ENCODE results near the gene NDFIP2. TPM values are rescaled to one million over a fixed set of nuclear protein-coding genes. Genes with fewer than 3 reads are reported as not detected.

Gene NDFIP2
- total RNA-seq, 4 donors from 2014 or later, result 72.2 to 103 (median 86.2) TPM

DNA sequence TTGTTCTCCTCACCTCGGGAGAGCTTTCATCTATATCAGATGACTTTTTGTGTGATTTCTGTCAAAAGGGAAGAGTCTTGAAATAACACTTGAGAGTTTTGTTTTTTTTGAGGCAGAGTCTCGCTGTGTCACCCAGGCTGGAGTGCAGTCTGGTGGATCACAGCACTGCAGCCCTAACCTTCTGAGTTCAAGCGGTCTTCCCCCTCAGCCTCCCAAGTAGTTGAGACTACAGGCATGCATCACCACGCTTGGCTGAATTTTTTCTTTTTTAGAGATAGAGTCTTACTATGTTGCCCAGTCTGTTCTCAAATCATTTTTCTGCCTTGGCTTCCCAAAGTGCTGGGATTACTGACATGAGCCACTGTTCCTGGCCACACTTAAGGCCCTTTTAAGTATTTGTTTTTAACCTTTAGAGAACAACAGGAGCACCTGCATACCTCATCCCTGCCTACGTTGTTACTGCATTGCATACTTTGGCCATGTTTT, 11.4 kb downstream of the NDFIP2 start:
- TF ChIP-seq EP300 (IDR thresholded peaks at IDR 0.05), result no peak
- Histone ChIP-seq H3K4me1 (peaks cover 79% of the 10 kb centered on the region), H3K9me3 (no peaks in the 10 kb centered on the region), H3K27ac (peak overlapping the region; percentile 87), H3K36me3 (no peaks in the 10 kb centered on the region), H3K27me3 (no peaks in the 10 kb centered on the region), H3K4me3 (peak overlapping the region; percentile 20)
- WGBS, result 39% methylated on average over 5 of the region's 5 CpGs
- DNase-seq (ENCODE audit: low spot score in 2 of 2), result no peak

DNA sequence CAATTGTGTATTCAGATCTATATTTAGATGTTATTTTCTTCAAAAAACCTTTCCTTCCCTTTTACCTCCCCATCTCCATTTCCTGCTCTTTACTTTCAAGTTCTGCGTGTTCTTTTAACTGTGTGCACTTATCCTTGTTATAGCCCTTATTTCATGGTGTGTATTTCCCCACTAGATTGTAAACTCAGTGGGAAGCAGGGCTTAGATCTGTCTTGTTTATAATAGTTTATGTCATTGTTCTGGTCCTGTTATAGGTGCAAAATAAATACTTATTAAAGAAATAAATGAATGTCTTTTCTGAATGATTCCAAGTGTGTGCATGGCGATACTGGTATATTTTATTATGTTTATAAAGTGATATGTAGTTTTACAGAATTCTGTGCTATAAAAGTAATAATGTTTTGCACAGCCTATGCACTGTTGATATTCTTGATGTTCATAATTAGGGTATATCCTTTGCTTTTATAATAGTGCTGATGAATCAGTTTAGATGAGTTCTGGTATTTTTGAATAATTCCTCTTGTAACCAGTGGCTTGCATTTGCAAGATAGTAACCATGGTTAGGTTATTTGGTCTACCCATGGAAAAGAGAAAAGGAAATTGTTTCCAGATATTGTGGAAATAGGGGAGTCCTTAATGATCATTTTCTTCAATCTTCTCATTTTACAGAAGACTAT, 12.1 kb downstream of the NDFIP2 start:
- H3K4me1 ChIP-seq, result peaks cover 81% of the 10 kb centered on the region
- peak overlapping the region; percentile 87 for H3K27ac ChIP-seq
- 72% methylated on average over 2 of the region's 2 CpGs for WGBS
- H3K27me3 ChIP-seq, result no peaks in the 10 kb centered on the region
- no peak for DNase-seq (ENCODE audit: low spot score in 2 of 2)
- no peaks in the 10 kb centered on the region for H3K9me3 ChIP-seq
- peak overlapping the region; percentile 20 for H3K4me3 ChIP-seq
- no peak for TF ChIP-seq EP300 (IDR thresholded peaks at IDR 0.05)
- TF ChIP-seq POLR2A (IDR thresholded peaks at IDR 0.05), result no peak
- TF ChIP-seq POLR2AphosphoS5 (IDR thresholded peaks at IDR 0.05), result no peak
- TF ChIP-seq, protein P1, sequence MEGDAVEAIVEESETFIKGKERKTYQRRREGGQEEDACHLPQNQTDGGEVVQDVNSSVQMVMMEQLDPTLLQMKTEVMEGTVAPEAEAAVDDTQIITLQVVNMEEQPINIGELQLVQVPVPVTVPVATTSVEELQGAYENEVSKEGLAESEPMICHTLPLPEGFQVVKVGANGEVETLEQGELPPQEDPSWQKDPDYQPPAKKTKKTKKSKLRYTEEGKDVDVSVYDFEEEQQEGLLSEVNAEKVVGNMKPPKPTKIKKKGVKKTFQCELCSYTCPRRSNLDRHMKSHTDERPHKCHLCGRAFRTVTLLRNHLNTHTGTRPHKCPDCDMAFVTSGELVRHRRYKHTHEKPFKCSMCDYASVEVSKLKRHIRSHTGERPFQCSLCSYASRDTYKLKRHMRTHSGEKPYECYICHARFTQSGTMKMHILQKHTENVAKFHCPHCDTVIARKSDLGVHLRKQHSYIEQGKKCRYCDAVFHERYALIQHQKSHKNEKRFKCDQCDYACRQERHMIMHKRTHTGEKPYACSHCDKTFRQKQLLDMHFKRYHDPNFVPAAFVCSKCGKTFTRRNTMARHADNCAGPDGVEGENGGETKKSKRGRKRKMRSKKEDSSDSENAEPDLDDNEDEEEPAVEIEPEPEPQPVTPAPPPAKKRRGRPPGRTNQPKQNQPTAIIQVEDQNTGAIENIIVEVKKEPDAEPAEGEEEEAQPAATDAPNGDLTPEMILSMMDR (IDR thresholded peaks at IDR 0.05), result no peak
- no peaks in the 10 kb centered on the region for H3K36me3 ChIP-seq

DNA sequence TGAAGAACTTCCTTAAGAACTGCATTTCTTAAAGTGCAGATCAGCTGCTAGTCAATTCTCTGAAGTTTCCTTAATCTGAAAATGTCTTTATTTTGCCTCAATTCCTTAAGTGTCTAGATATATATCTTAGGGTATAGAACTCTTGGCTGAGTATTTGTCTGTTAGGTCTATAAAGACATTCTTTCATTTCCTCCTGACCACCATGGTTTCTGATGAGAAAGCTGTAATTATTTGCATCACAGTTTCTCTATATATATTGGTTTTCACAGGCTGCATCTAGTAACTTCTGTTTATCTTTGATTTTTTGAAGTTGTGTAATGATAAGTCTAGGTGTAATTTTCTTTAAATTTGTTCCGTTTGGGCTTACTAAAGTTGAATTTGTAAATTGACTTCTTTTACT, 15.2 kb downstream of the NDFIP2 start:
- no peak overlapping the region for H3K4me3 ChIP-seq
- no peaks in the 10 kb centered on the region for H3K9me3 ChIP-seq
- peaks cover 73% of the 10 kb centered on the region for H3K4me1 ChIP-seq
- no peaks in the 10 kb centered on the region for H3K27me3 ChIP-seq
- no peaks in the 10 kb centered on the region for H3K36me3 ChIP-seq
- no peak for TF ChIP-seq POLR2A (IDR thresholded peaks at IDR 0.05)
- TF ChIP-seq EP300 (IDR thresholded peaks at IDR 0.05), result no peak
- TF ChIP-seq POLR2AphosphoS5 (IDR thresholded peaks at IDR 0.05), result no peak
- TF ChIP-seq, protein P1 (IDR thresholded peaks at IDR 0.05), result no peak
- WGBS, result 63% methylated on average over 1 of the region's 1 CpG
- peak overlapping the region; percentile 10 for H3K27ac ChIP-seq
- no peak for DNase-seq (ENCODE audit: low spot score in 2 of 2)

DNA sequence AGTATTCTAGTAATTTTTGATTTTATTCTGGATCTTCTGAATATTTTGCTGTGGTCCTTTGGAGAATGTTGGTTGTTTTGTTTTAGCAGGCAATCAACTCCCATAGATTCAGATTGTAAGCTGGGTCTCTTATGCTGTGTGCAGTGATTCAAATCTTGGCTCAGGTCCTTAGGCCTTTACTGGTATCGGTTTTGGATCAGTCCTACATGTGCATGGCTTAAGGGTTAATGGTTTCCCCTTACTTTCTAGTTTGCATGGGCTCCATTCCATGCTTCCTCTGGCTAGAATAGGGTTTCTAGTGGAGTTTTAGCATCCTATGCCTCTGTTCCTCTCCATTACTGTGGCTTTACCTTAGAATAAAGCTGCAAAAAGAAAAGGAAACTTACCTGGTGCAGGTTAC, 16.1 kb downstream of the NDFIP2 start:
- Histone ChIP-seq H3K9me3 (no peaks in the 10 kb centered on the region), H3K4me3 (no peak overlapping the region), H3K27ac (no peak overlapping the region), H3K4me1 (peaks cover 67% of the 10 kb centered on the region), H3K36me3 (no peaks in the 10 kb centered on the region), H3K27me3 (no peaks in the 10 kb centered on the region)
- TF ChIP-seq POLR2AphosphoS5 (IDR thresholded peaks at IDR 0.05) (no peak), EP300 (IDR thresholded peaks at IDR 0.05) (no peak), POLR2A (IDR thresholded peaks at IDR 0.05) (no peak)
- TF ChIP-seq, protein P1 (IDR thresholded peaks at IDR 0.05), result no peak
- 53% methylated on average over 1 of the region's 1 CpG for WGBS
- DNase-seq (ENCODE audit: low spot score in 2 of 2), result no peak

DNA sequence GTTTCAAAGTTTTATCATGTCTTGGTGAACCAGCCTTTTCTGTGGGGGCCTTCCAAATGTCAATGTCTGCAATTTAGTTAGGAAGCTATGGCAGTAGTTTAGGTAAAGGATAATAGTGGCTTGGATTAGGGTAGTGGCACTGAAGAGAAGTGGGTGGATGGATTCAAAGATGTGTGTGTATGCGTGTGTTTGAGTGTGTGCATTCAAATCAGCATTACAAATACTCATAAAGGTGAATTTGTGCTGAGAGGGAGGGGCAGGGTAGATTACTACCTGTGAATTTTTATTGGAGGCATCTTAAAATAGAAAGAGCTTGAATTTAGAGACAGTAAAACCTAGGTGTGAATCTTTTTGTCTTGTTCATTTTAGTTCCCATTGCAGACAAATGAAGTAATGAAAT, 16.9 kb downstream of the NDFIP2 start:
- H3K36me3 ChIP-seq, result no peaks in the 10 kb centered on the region
- H3K27ac ChIP-seq, result no peak overlapping the region
- no peak for TF ChIP-seq EP300 (IDR thresholded peaks at IDR 0.05)
- TF ChIP-seq, protein P1 (IDR thresholded peaks at IDR 0.05), result no peak
- TF ChIP-seq POLR2A (IDR thresholded peaks at IDR 0.05), result no peak
- no peak for TF ChIP-seq POLR2AphosphoS5 (IDR thresholded peaks at IDR 0.05)
- H3K27me3 ChIP-seq, result no peaks in the 10 kb centered on the region
- H3K4me1 ChIP-seq, result peaks cover 63% of the 10 kb centered on the region
- H3K9me3 ChIP-seq, result no peaks in the 10 kb centered on the region
- no peak for DNase-seq (ENCODE audit: low spot score in 2 of 2)
- no peak overlapping the region for H3K4me3 ChIP-seq
- WGBS, result 56% methylated on average over 1 of the region's 1 CpG
